Stimulated activated CD4-positive, alpha-beta T cell treated with anti-CD3 and anti-CD28 coated beads, Interleukin-2, amount 100 ng/mL, for 48 hours (primary cell): ENCODE data around the gene TVP23C.
"Not testable (repeated sequence)": the region's sequence is repeated elsewhere in the genome, so short reads cannot be mapped to it uniquely, and the experiment has no call there.

Source experiments
- DNase-seq, 2 donors: peaks; one replicate each; pipeline ENCODE4 v3.0.0-alpha.2; 2020

The TVP23C gene

GRCh38 chr17:15563375-15563857 is at the start of gene TVP23C:
Gene TVP23C, minus strand, starts transcription at chr17:15563483. Its CDS starts 35 bp downstream, at chr17:15563448.
- peak; percentile 43 to 54 for DNase-seq

GRCh38 chr17:15592960-15593359 is 29.7 kb upstream of the TVP23C start:
- not testable (repeated sequence) for DNase-seq

GRCh38 chr17:15591986-15592385 is 28.7 kb upstream of the TVP23C start:
- DNase-seq: not testable (repeated sequence)

GRCh38 chr17:15590844-15591243 is 27.6 kb upstream of the TVP23C start:
- DNase-seq: not testable (repeated sequence)

- DNase-seq: peak; percentile 3 to 18
These were observed 26.6 kb upstream of the TVP23C start for GRCh38 chr17:15589544-15590536.

GRCh38 chr17:15588017-15588416 is 24.7 kb upstream of the TVP23C start:
- not testable (repeated sequence) for DNase-seq

GRCh38 chr17:15583313-15583712 is 20.0 kb upstream of the TVP23C start:
- DNase-seq: not testable (repeated sequence)

- not testable (repeated sequence) for DNase-seq
These were observed 18.2 kb upstream of the TVP23C start for GRCh38 chr17:15581462-15581861.

GRCh38 chr17:15576848-15577247 is 13.6 kb upstream of the TVP23C start:
- not testable (repeated sequence) for DNase-seq

- DNase-seq: not testable (repeated sequence)
These were observed 11.4 kb upstream of the TVP23C start for GRCh38 chr17:15574660-15575059.

GRCh38 chr17:15573870-15574269 is 10.6 kb upstream of the TVP23C start:
- not testable (repeated sequence) for DNase-seq

GRCh38 chr17:15562613-15563374 is 489 bp downstream of the TVP23C start:
- DNase-seq: not testable (repeated sequence)

GRCh38 chr17:15561439-15561838 is 1.8 kb downstream of the TVP23C start:
- not testable (repeated sequence) for DNase-seq

- DNase-seq: not testable (repeated sequence)
These were observed 4.7 kb downstream of the TVP23C start for GRCh38 chr17:15558403-15559105.

- DNase-seq: not testable (repeated sequence)
These were observed 5.9 kb downstream of the TVP23C start for GRCh38 chr17:15557334-15557832.

- DNase-seq: not testable (repeated sequence)
These were observed 10.4 kb downstream of the TVP23C start for GRCh38 chr17:15552932-15553331.

- DNase-seq: not testable (repeated sequence)
These were observed 13.7 kb downstream of the TVP23C start for GRCh38 chr17:15549552-15549951.

GRCh38 chr17:15546604-15547003 is 16.7 kb downstream of the TVP23C start:
- not testable (repeated sequence) for DNase-seq

- not testable (repeated sequence) for DNase-seq
These were observed 22.7 kb downstream of the TVP23C start for GRCh38 chr17:15540371-15541219.

- DNase-seq: not testable (repeated sequence)
These were observed 30.2 kb downstream of the TVP23C start for GRCh38 chr17:15533122-15533521.
